K562 (cell line): ENCODE results near the gene SPINT1. TPM values are rescaled to one million over a fixed set of nuclear protein-coding genes. Genes with fewer than 3 reads are reported as not detected.
A peak's percentile ranks its signal among the peaks of the same experiment; 100 is the strongest.

Experiments
- AFF4 ChIP-seq: sonication (generic); formaldehyde crosslinking; IDR thresholded peaks from 2 replicates; pipeline ENCODE4 v1.8.0; 2023; ENCODE audit warnings: mild to moderate bottlenecking, missing genetic modification reagents
- BHLHE40 ChIP-seq: IDR thresholded peaks from 2 replicates; pipeline ENCODE4 v1.6.1; 2011; ENCODE audit warnings: low read length, improper control_type of control experiment
- CBX3 ChIP-seq, 2 experiments: IDR thresholded peaks; 1 replicate in 1 of 2; 2 replicates in 1 of 2; pipeline ENCODE4 v1.6.1; 2012; ENCODE audit warnings: inconsistent platforms in 2 of 2, low read length in 2 of 2, borderline replicate concordance in 1 of 2, control low read depth in 1 of 2
- EGR1 ChIP-seq: fragments of 450-650 bp; conservative IDR thresholded peaks from 2 replicates; pipeline ENCODE4 v1.6.1; 2017; ENCODE audit warnings: mild to moderate bottlenecking
- FOSL1 ChIP-seq: fragments of 200-800 bp; sonication (Bioruptor generic); conservative IDR thresholded peaks from 2 replicates; pipeline ENCODE4 v1.6.1; 2016; ENCODE audit warnings: missing genetic modification characterization, missing compliant biosample characterization
- FOXK2 ChIP-seq, 2 experiments: fragments of 450-650 bp; IDR thresholded peaks in 1 of 2; conservative IDR thresholded peaks in 1 of 2; 2 replicates each; pipeline ENCODE4 v1.6.1; 2016; ENCODE audit warnings: low read depth in 2 of 2, mild to moderate bottlenecking in 1 of 2
- HDAC1 ChIP-seq, 2 experiments: fragments of 450-650 bp; IDR thresholded peaks; 2 replicates each; pipeline ENCODE4 v1.6.1; 2016 to 2017; ENCODE audit warnings: inconsistent platforms in 1 of 2, mild to moderate bottlenecking in 1 of 2, moderate library complexity in 1 of 2
- L3MBTL2 ChIP-seq: fragments of 450-650 bp; IDR thresholded peaks from 2 replicates; pipeline ENCODE4 v1.6.1; 2016; ENCODE audit warnings: mild to moderate bottlenecking, moderate library complexity
- NR2C1 ChIP-seq, 2 experiments: fragments of 450-650 bp; IDR thresholded peaks; 2 replicates each; pipeline ENCODE4 v1.6.1; 2017; ENCODE audit warnings: mild to moderate bottlenecking in 2 of 2, antibody characterized with exemption in 1 of 2, inconsistent platforms in 1 of 2, missing compliant biosample characterization in 1 of 2, missing genetic modification characterization in 1 of 2
- NR2C2 ChIP-seq, 2 experiments: fragments of 200-800 bp in 1 of 2; sonication (Bioruptor generic) in 1 of 2; sonication (generic) in 1 of 2; formaldehyde crosslinking in 1 of 2; IDR thresholded peaks; 2 replicates each; pipeline versions ENCODE4 v1.6.1 to v1.8.0; 2016 to 2022; ENCODE audit warnings: mild to moderate bottlenecking in 1 of 2, missing compliant biosample characterization in 1 of 2, missing genetic modification characterization in 1 of 2, missing genetic modification reagents in 1 of 2
- PCBP2 ChIP-seq: fragments of 200-400 bp; formaldehyde crosslinking; IDR thresholded peaks from 2 replicates; pipeline ENCODE4 v1.6.1; 2018; ENCODE audit warnings: low read length, low read depth, mild to moderate bottlenecking, moderate library complexity; ENCODE audit not compliant: poor library complexity, severe bottlenecking
- PHF21A ChIP-seq: fragments of 450-650 bp; IDR thresholded peaks from 2 replicates; pipeline ENCODE4 v1.6.1; 2017; ENCODE audit warnings: low read depth, borderline replicate concordance
- PRDM10 ChIP-seq: fragments of 450-650 bp; IDR thresholded peaks from 2 replicates; pipeline ENCODE4 v1.6.1; 2018; ENCODE audit not compliant: partially characterized antibody
- RAD21 ChIP-seq, 2 experiments: fragments of 250-450 bp in 1 of 2; fragments of 450-650 bp in 1 of 2; sonication (Bioruptor Pico) in 1 of 2; formaldehyde crosslinking in 1 of 2; IDR thresholded peaks in 1 of 2; conservative IDR thresholded peaks in 1 of 2; 2 replicates each; pipeline versions ENCODE4 v1.4.0 to v1.8.0; 2020 to 2022; ENCODE audit warnings: mild to moderate bottlenecking in 2 of 2, moderate library complexity in 1 of 2
- RFX5 ChIP-seq: IDR thresholded peaks from 2 replicates; pipeline ENCODE4 v1.6.1; 2011; ENCODE audit warnings: low read depth, mild to moderate bottlenecking, improper control_type of control experiment, low read length
- SMAD4 ChIP-seq: fragments of 250-450 bp; sonication (Bioruptor Pico); conservative IDR thresholded peaks from 2 replicates; pipeline ENCODE4 v1.8.0; 2021; ENCODE audit warnings: inconsistent platforms, mild to moderate bottlenecking, moderate library complexity
- ZKSCAN1 ChIP-seq: fragments of 150-350 bp; IDR thresholded peaks from 2 replicates; pipeline ENCODE4 v1.6.1; 2016; ENCODE audit warnings: low read depth, low read length
- ZNF79 ChIP-seq: fragments of 250-450 bp; sonication (Bioruptor Pico); IDR thresholded peaks from 2 replicates; pipeline ENCODE4 v1.4.0; 2020; ENCODE audit warnings: low read depth, mild to moderate bottlenecking, moderate library complexity
- polyA plus RNA-seq, 8 experiments: library from polyadenylated mRNA; depleted of rRNA in 4 of 8; stranded (reverse) in 5 of 8; unstranded in 3 of 8; fragments of >200 nt; fragmentation: Nextera tagmentation in 2 of 8; fragmentation: Illumina TruSeq in 1 of 8; extraction: Ambion mirVana in 2 of 8; extraction: Trizol in 1 of 8; gene quantifications; 2 replicates each; pipeline versions ENCODE4 v1.2.1 to v1.2.3, GENCODE V29; 2011 to 2014; ENCODE audit warnings: inconsistent platforms in 1 of 8, missing spikeins in 1 of 8
- total RNA-seq, 7 experiments: library from RNA; depleted of rRNA in 6 of 7; stranded (reverse); fragments of >200 nt in 6 of 7; fragmentation: Illumina TruSeq in 2 of 7; extraction: Trizol in 2 of 7; gene quantifications; 2 replicates each; pipeline versions ENCODE4 v1.2.1 to v1.2.3, GENCODE V29; 2011 to 2021; ENCODE audit warnings: low replicate concordance in 1 of 7

SPINT1 gene
- total and polyA plus RNA-seq, 9 of the 15 experiments (the other 6 are each of a cell fraction or from before 2014, with no cell fraction given) = 0.78 to 4.5 (median 1.5) TPM

GRCh38 chr15:40906091-40906990, 62.5 kb downstream of the SPINT1 start (continued):
- TF ChIP-seq PRDM10 (peak; percentile 10), BHLHE40 (0 out of 2 replicates have a peak, but pooled peaks have one; percentile 42), PHF21A (0 out of 2 replicates have a peak, but pooled peaks have one; percentile 29), PCBP2 (no peak), L3MBTL2 (peak; percentile 50; the same call in 1 of the 2 replicates), EGR1 (peak; percentile 77), RAD21 (CRISPR knock-in tag; conservative IDR thresholded peaks at IDR 0.05 in 1 of 2, IDR thresholded peaks at IDR 0.05 in 1 of 2) (peak; percentile 82 to 87), AFF4 (0 out of 2 replicates have a peak, but pooled peaks have one; percentile 0), HDAC1 (IDR thresholded peaks at IDR 0.05) (peak in 1 of 2 experiments; percentile 76; a peak in 2 of 4 replicates), NR2C1 (IDR thresholded peaks at IDR 0.05) (no peak), NR2C1 (tag; IDR thresholded peaks at IDR 0.05) (no peak), FOXK2 (conservative IDR thresholded peaks at IDR 0.05 in 1 of 2, IDR thresholded peaks at IDR 0.05 in 1 of 2; ENCODE audit: low read depth in 2 of 2) (peak; percentile 70 to 82; a peak in 3 of 4 replicates), SMAD4 (CRISPR knock-in tag) (peak; percentile 39; the same call in 1 of the 2 replicates), NR2C2 (CRISPR knock-in tag; IDR thresholded peaks at IDR 0.05) (peak; percentile 38; the same call in 1 of the 2 replicates), NR2C2 (tag; IDR thresholded peaks at IDR 0.05) (no peak), ZKSCAN1 (peak; percentile 22; the same call in 1 of the 2 replicates), RFX5 (no peak), CBX3 (IDR thresholded peaks at IDR 0.05; ENCODE audit: borderline replicate concordance in 1 of 2, low read length in 2 of 2) (peak in 1 of 2 experiments; percentile 85; a peak in 1 of 3 replicates), FOSL1 (tag) (peak; percentile 9; the same call in 1 of the 2 replicates), ZNF79 (no peak)
